Neural cell (in vitro differentiated cells): ENCODE data around the gene LSM14A. TPM values are rescaled to one million over a fixed set of nuclear protein-coding genes. Genes with fewer than 3 reads are reported as not detected.

Source experiments
- H2AFZ ChIP-seq: fragments of 200-600, 300-800 bp; sonication (generic), shearing (Covaris generic); 2 replicates; pipeline ENCODE4 v1.6.0; 2014; ENCODE audit warnings: low read depth, mild to moderate bottlenecking, antibody characterized with exemption, low read length, moderate library complexity
- H3F3A ChIP-seq: fragments of 200-600 bp; shearing (Covaris generic); 2 replicates; pipeline ENCODE4 v1.6.1; 2016; ENCODE audit warnings: mild to moderate bottlenecking, moderate library complexity, mixed read lengths, antibody characterized with exemption, low read length; ENCODE audit not compliant: insufficient read depth, poor library complexity, severe bottlenecking
- H3K27ac ChIP-seq: fragments of 200-600, 300-800 bp; sonication (generic), shearing (Covaris generic); 2 replicates; pipeline ENCODE4 v1.5.1; 2014; ENCODE audit warnings: mild to moderate bottlenecking, low read length, moderate library complexity
- H3K27me3 ChIP-seq: fragments of 300-800, 200-600 bp; sonication (generic), shearing (Covaris generic); 2 replicates; pipeline ENCODE4 v1.6.0; 2014; ENCODE audit warnings: mild to moderate bottlenecking, low read depth, low read length, moderate library complexity; ENCODE audit not compliant: insufficient read depth
- H3K36me3 ChIP-seq: fragments of 300-800, 200-600 bp; sonication (generic), shearing (Covaris generic); 2 replicates; pipeline ENCODE4 v1.5.1; 2014; ENCODE audit warnings: mild to moderate bottlenecking, antibody characterized with exemption, low read length, moderate library complexity; ENCODE audit not compliant: insufficient read depth
- H3K4me2 ChIP-seq: fragments of 300-800, 200-600 bp; sonication (generic), shearing (Covaris generic); 2 replicates; pipeline ENCODE4 v1.6.0; 2014; ENCODE audit warnings: mild to moderate bottlenecking, low read length
- H3K4me3 ChIP-seq: fragments of 300-800, 200-600 bp; sonication (generic), shearing (Covaris generic); 2 replicates; pipeline ENCODE4 v1.5.1; 2014; ENCODE audit warnings: mild to moderate bottlenecking, low read length, moderate library complexity
- H3K79me2 ChIP-seq: fragments of 200-600 bp; shearing (Covaris generic); replicated peaks from 2 replicates; pipeline ENCODE4 v1.6.0; 2014; ENCODE audit warnings: mild to moderate bottlenecking, low read length, moderate library complexity; ENCODE audit not compliant: insufficient read depth
- H3K9ac ChIP-seq: fragments of 300-800, 200-600 bp; sonication (generic), shearing (Covaris generic); 2 replicates; pipeline ENCODE4 v1.6.1; 2016; ENCODE audit warnings: mild to moderate bottlenecking, low read length, mixed read lengths
- H3K9me2 ChIP-seq: fragments of 200-600 bp; shearing (Covaris generic); 2 replicates; pipeline ENCODE4 v1.6.1; 2016; ENCODE audit warnings: mild to moderate bottlenecking, low read length, mixed read lengths; ENCODE audit not compliant: insufficient read depth
- H3K9me3 ChIP-seq: fragments of 200-600, 300-800 bp; sonication (generic), shearing (Covaris generic); 2 replicates; pipeline ENCODE4 v1.6.1; 2016; ENCODE audit warnings: mild to moderate bottlenecking, mixed run types, low read length, moderate library complexity, mixed read lengths
- H4K20me1 ChIP-seq: fragments of 200-600 bp; shearing (Covaris generic); 2 replicates; pipeline ENCODE4 v1.6.1; 2016; ENCODE audit warnings: mild to moderate bottlenecking, mixed run types; ENCODE audit not compliant: insufficient read depth
- CTCF ChIP-seq: fragments of 450-650 bp; IDR thresholded peaks from 2 replicates; pipeline ENCODE4 v1.5.1; 2014; ENCODE audit warnings: antibody characterized with exemption, mild to moderate bottlenecking, moderate library complexity; ENCODE audit not compliant: poor library complexity, severe bottlenecking
- EP300 ChIP-seq: fragments of 450-650 bp; conservative IDR thresholded peaks from 2 replicates; pipeline ENCODE4 v1.6.1; 2014; ENCODE audit warnings: antibody characterized with exemption, mild to moderate bottlenecking, moderate library complexity; ENCODE audit not compliant: poor library complexity, severe bottlenecking
- EZH2 ChIP-seq: fragments of 200-600, 300-800 bp; shearing (Covaris generic), sonication (generic); IDR thresholded peaks from 2 replicates; pipeline ENCODE4 v1.6.1; 2014; ENCODE audit warnings: antibody characterized with exemption, low read length, borderline replicate concordance, mild to moderate bottlenecking; ENCODE audit not compliant: insufficient read depth, poor library complexity, severe bottlenecking
- MXI1 ChIP-seq: fragments of 450-650 bp; conservative IDR thresholded peaks from 2 replicates; pipeline ENCODE4 v1.6.1; 2014; ENCODE audit warnings: antibody characterized with exemption, mild to moderate bottlenecking; ENCODE audit not compliant: poor library complexity, severe bottlenecking
- POLR2AphosphoS5 ChIP-seq: IDR thresholded peaks from 2 replicates; pipeline ENCODE4 v1.6.1; 2012
- RAD21 ChIP-seq: fragments of 450-650 bp; conservative IDR thresholded peaks from 2 replicates; pipeline ENCODE4 v1.6.1; 2014; ENCODE audit warnings: antibody characterized with exemption, mild to moderate bottlenecking, moderate library complexity
- SMC3 ChIP-seq: fragments of 450-650 bp; conservative IDR thresholded peaks from 2 replicates; pipeline ENCODE4 v1.6.1; 2014; ENCODE audit warnings: antibody characterized with exemption, mild to moderate bottlenecking, moderate library complexity; ENCODE audit not compliant: poor library complexity
- TAF1 ChIP-seq: IDR thresholded peaks from 2 replicates; pipeline ENCODE4 v1.6.1; 2012; ENCODE audit warnings: low read depth
- polyA plus RNA-seq: library from polyadenylated mRNA; depleted of rRNA; stranded (reverse); fragments of >200 nt; gene quantifications from 2 replicates; pipeline ENCODE4 v1.2.3, GENCODE V29; 2014
- TF ChIP-seq, protein P1 (sequence below): IDR thresholded peaks from 2 replicates; pipeline ENCODE4 v1.6.1; 2012; ENCODE audit warnings: borderline replicate concordance

The LSM14A gene
- polyA plus RNA-seq, 1 donor from 2014 or later = 104 TPM

DNA sequence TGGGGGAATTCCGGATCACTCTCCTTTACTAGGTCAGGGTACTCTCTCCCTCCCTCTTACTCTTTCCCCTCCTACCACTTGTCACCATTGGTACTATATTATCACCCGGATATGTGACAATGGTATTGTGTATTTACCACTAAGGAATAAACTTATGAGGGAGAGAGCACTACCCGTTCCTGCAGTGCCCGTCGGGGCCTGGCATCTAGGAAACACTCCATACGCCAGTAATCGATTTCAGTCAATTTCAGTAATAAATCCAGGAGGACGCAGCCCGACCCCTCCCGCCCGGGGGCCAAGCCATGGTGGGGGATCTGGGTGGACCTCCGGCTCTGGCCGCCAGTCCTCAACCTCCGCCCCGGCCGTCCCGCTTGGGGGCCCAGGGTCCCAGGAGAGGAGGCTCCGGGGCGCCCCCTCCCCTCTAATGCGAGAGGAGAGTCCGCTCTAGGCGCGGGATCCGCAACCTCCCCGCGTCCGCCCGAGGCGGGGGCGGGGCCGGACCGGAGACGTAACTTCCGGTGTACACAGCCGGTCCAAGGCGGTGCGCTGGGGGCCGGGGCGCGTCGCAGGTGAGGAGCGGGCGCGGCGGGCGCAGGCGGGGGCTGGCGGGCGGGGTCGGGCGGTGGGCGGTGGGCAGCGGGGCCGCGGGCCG lies 81.9 kb downstream of the LSM14A start, which contains the start of gene GARRE1:
Gene GARRE1, plus strand, starts transcription at position 509 of the 652 bp plus-strand sequence. CDS start 45,920 bp downstream, outside the sequence.
- TF ChIP-seq SMC3 = peak; percentile 16
- TF ChIP-seq POLR2AphosphoS5 = peak; percentile 90
- TF ChIP-seq MXI1 = no peak
- TF ChIP-seq EZH2 = no peak
- peak; percentile 10 for TF ChIP-seq RAD21
- TF ChIP-seq, protein P1, sequence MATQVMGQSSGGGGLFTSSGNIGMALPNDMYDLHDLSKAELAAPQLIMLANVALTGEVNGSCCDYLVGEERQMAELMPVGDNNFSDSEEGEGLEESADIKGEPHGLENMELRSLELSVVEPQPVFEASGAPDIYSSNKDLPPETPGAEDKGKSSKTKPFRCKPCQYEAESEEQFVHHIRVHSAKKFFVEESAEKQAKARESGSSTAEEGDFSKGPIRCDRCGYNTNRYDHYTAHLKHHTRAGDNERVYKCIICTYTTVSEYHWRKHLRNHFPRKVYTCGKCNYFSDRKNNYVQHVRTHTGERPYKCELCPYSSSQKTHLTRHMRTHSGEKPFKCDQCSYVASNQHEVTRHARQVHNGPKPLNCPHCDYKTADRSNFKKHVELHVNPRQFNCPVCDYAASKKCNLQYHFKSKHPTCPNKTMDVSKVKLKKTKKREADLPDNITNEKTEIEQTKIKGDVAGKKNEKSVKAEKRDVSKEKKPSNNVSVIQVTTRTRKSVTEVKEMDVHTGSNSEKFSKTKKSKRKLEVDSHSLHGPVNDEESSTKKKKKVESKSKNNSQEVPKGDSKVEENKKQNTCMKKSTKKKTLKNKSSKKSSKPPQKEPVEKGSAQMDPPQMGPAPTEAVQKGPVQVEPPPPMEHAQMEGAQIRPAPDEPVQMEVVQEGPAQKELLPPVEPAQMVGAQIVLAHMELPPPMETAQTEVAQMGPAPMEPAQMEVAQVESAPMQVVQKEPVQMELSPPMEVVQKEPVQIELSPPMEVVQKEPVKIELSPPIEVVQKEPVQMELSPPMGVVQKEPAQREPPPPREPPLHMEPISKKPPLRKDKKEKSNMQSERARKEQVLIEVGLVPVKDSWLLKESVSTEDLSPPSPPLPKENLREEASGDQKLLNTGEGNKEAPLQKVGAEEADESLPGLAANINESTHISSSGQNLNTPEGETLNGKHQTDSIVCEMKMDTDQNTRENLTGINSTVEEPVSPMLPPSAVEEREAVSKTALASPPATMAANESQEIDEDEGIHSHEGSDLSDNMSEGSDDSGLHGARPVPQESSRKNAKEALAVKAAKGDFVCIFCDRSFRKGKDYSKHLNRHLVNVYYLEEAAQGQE = peak; percentile 55
- TF ChIP-seq EP300 = no peak
- no peaks in the 10 kb centered on the region for H3K36me3 ChIP-seq
- H2AFZ ChIP-seq = peak within 1 kb of the TSS; percentile 93
- H3K79me2 ChIP-seq = peaks cover 26% of the 10 kb centered on the region
- H3K4me2 ChIP-seq = peak within 1 kb of the TSS; percentile 100
- peak within 1 kb of the TSS; percentile 94 for H3K27ac ChIP-seq
- H3K9me2 ChIP-seq = no peaks in the 10 kb centered on the region
- H3K27me3 ChIP-seq = no peaks in the 10 kb centered on the region
- H3K9ac ChIP-seq = peak within 1 kb of the TSS; percentile 91
- no peaks in the 10 kb centered on the region for H3F3A ChIP-seq
- H3K9me3 ChIP-seq = no peaks in the 10 kb centered on the region
- peak within 1 kb of the TSS; percentile 86 for H3K4me3 ChIP-seq
- H4K20me1 ChIP-seq = no peaks in the 10 kb centered on the region

- Histone ChIP-seq H3K27ac (peak overlapping the region; percentile 60), H2AFZ (no peak overlapping the region), H3K9me3 (no peaks in the 10 kb centered on the region)
These were observed 82.6 kb downstream of the LSM14A start for GRCh38 chr19:34254698-34255432.

GRCh38 chr19:34255546-34255945 lies 83.2 kb downstream of the LSM14A start:
- Histone ChIP-seq H3K27me3 (no peaks in the 10 kb centered on the region), H3K4me2 (peak overlapping the region; percentile 100), H3K9ac (peak overlapping the region; percentile 84), H3K27ac (peak overlapping the region; percentile 60), H3K9me3 (no peaks in the 10 kb centered on the region), H4K20me1 (no peaks in the 10 kb centered on the region), H3K9me2 (no peaks in the 10 kb centered on the region), H3K36me3 (no peaks in the 10 kb centered on the region), H3K4me3 (peak overlapping the region; percentile 86), H3K79me2 (peaks cover 26% of the 10 kb centered on the region), H3F3A (no peaks in the 10 kb centered on the region), H2AFZ (no peak overlapping the region)
- TF ChIP-seq, protein P1 = no peak
- TF ChIP-seq CTCF = no peak
- TF ChIP-seq TAF1 = no peak
- no peak for TF ChIP-seq POLR2AphosphoS5
- no peak for TF ChIP-seq RAD21
- TF ChIP-seq SMC3 = no peak
- no peak for TF ChIP-seq EP300
- no peak for TF ChIP-seq EZH2
- TF ChIP-seq MXI1 = no peak

More at GRCh38 chr19:34254698-34255432, 82.6 kb downstream of the LSM14A start:
- H3K79me2 ChIP-seq = peaks cover 26% of the 10 kb centered on the region
- no peaks in the 10 kb centered on the region for H4K20me1 ChIP-seq
- no peaks in the 10 kb centered on the region for H3K9me2 ChIP-seq
- TF ChIP-seq POLR2AphosphoS5 = no peak
- TF ChIP-seq EZH2 = no peak
- peak; percentile 67 for TF ChIP-seq MXI1
- no peak for TF ChIP-seq TAF1
- no peaks in the 10 kb centered on the region for H3F3A ChIP-seq
- H3K9ac ChIP-seq = peak overlapping the region; percentile 84
- no peaks in the 10 kb centered on the region for H3K27me3 ChIP-seq
- H3K4me2 ChIP-seq = peak overlapping the region; percentile 100
- peak overlapping the region; percentile 86 for H3K4me3 ChIP-seq
- no peaks in the 10 kb centered on the region for H3K36me3 ChIP-seq
